Measurements from ENCODE around the gene ELL2.

The ELL2 gene

GRCh38 chr5:95996904-95997723 lies 35.5 kb upstream of the ELL2 start:
- FAIRE-seq: no peak
- no peak for TF ChIP-seq POU2F2 (IDR thresholded peaks at IDR 0.05; ENCODE audit: low read depth, low read length)
- TF ChIP-seq PAX5 (IDR thresholded peaks at IDR 0.05; ENCODE audit: insufficient read depth, low read length, severe bottlenecking): no peak
- no peak for TF ChIP-seq TAF1 (IDR thresholded peaks at IDR 0.05; ENCODE audit: low read depth, low read length)
- no peak for TF ChIP-seq SPI1 (IDR thresholded peaks at IDR 0.05; ENCODE audit: low read depth, low read length)
- no peak for TF ChIP-seq POLR2AphosphoS5 (IDR thresholded peaks at IDR 0.05; ENCODE audit: low read depth, low read length)
- TF ChIP-seq POLR2A (IDR thresholded peaks at IDR 0.05; ENCODE audit: low read depth, low read length): no peak
- DNase-seq (ENCODE audit: insufficient read length, low spot score): no peak

- no peak for TF ChIP-seq SPI1 (IDR thresholded peaks at IDR 0.05; ENCODE audit: low read depth, low read length)
- TF ChIP-seq PAX5 (IDR thresholded peaks at IDR 0.05; ENCODE audit: insufficient read depth, low read length, severe bottlenecking): no peak
- no peak for TF ChIP-seq TAF1 (IDR thresholded peaks at IDR 0.05; ENCODE audit: low read depth, low read length)
- no peak for TF ChIP-seq POLR2A (IDR thresholded peaks at IDR 0.05; ENCODE audit: low read depth, low read length)
- no peak for TF ChIP-seq POLR2AphosphoS5 (IDR thresholded peaks at IDR 0.05; ENCODE audit: low read depth, low read length)
- TF ChIP-seq POU2F2 (IDR thresholded peaks at IDR 0.05; ENCODE audit: low read depth, low read length): no peak
- no peak for DNase-seq (ENCODE audit: insufficient read length, low spot score)
- FAIRE-seq: no peak
Observed at GRCh38 chr5:95995962-95996489, 34.4 kb upstream of the ELL2 start.

GRCh38 chr5:95993776-95994175 lies 32.1 kb upstream of the ELL2 start:
- FAIRE-seq: no peak
- TF ChIP-seq POU2F2 (IDR thresholded peaks at IDR 0.05; ENCODE audit: low read depth, low read length) (no peak), TAF1 (IDR thresholded peaks at IDR 0.05; ENCODE audit: low read depth, low read length) (no peak), SPI1 (IDR thresholded peaks at IDR 0.05; ENCODE audit: low read depth, low read length) (no peak), POLR2AphosphoS5 (IDR thresholded peaks at IDR 0.05; ENCODE audit: low read depth, low read length) (no peak), PAX5 (IDR thresholded peaks at IDR 0.05; ENCODE audit: insufficient read depth, low read length, severe bottlenecking) (no peak), POLR2A (IDR thresholded peaks at IDR 0.05; ENCODE audit: low read depth, low read length) (no peak)
- no peak for DNase-seq (ENCODE audit: insufficient read length, low spot score)

- no peak for DNase-seq (ENCODE audit: insufficient read length, low spot score)
- no peak for FAIRE-seq
Observed at GRCh38 chr5:95993266-95993665, 31.6 kb upstream of the ELL2 start.

GRCh38 chr5:95989283-95990048 lies 27.8 kb upstream of the ELL2 start:
- DNase-seq (ENCODE audit: insufficient read length, low spot score): no peak

More at GRCh38 chr5:95993266-95993665, 31.6 kb upstream of the ELL2 start:
- no peak for TF ChIP-seq SPI1 (IDR thresholded peaks at IDR 0.05; ENCODE audit: low read depth, low read length)
- TF ChIP-seq POU2F2 (IDR thresholded peaks at IDR 0.05; ENCODE audit: low read depth, low read length): no peak
- no peak for TF ChIP-seq TAF1 (IDR thresholded peaks at IDR 0.05; ENCODE audit: low read depth, low read length)
- TF ChIP-seq POLR2AphosphoS5 (IDR thresholded peaks at IDR 0.05; ENCODE audit: low read depth, low read length): no peak
- no peak for TF ChIP-seq POLR2A (IDR thresholded peaks at IDR 0.05; ENCODE audit: low read depth, low read length)
- TF ChIP-seq PAX5 (IDR thresholded peaks at IDR 0.05; ENCODE audit: insufficient read depth, low read length, severe bottlenecking): no peak

GRCh38 chr5:95988877-95989276 lies 27.2 kb upstream of the ELL2 start:
- FAIRE-seq: no peak
- no peak for DNase-seq (ENCODE audit: insufficient read length, low spot score)
- TF ChIP-seq POU2F2 (IDR thresholded peaks at IDR 0.05; ENCODE audit: low read depth, low read length): no peak
- no peak for TF ChIP-seq PAX5 (IDR thresholded peaks at IDR 0.05; ENCODE audit: insufficient read depth, low read length, severe bottlenecking)

More at GRCh38 chr5:95989283-95990048, 27.8 kb upstream of the ELL2 start:
- FAIRE-seq: no peak
- TF ChIP-seq POLR2A (IDR thresholded peaks at IDR 0.05; ENCODE audit: low read depth, low read length) (no peak), PAX5 (IDR thresholded peaks at IDR 0.05; ENCODE audit: insufficient read depth, low read length, severe bottlenecking) (no peak), POLR2AphosphoS5 (IDR thresholded peaks at IDR 0.05; ENCODE audit: low read depth, low read length) (no peak), SPI1 (IDR thresholded peaks at IDR 0.05; ENCODE audit: low read depth, low read length) (no peak), POU2F2 (IDR thresholded peaks at IDR 0.05; ENCODE audit: low read depth, low read length) (no peak), TAF1 (IDR thresholded peaks at IDR 0.05; ENCODE audit: low read depth, low read length) (no peak)

- DNase-seq (ENCODE audit: insufficient read length, low spot score) (no peak), FAIRE-seq (no peak)
- TF ChIP-seq PAX5 (IDR thresholded peaks at IDR 0.05; ENCODE audit: insufficient read depth, low read length, severe bottlenecking): no peak
- no peak for TF ChIP-seq SPI1 (IDR thresholded peaks at IDR 0.05; ENCODE audit: low read depth, low read length)
- TF ChIP-seq POLR2AphosphoS5 (IDR thresholded peaks at IDR 0.05; ENCODE audit: low read depth, low read length): no peak
- TF ChIP-seq POLR2A (IDR thresholded peaks at IDR 0.05; ENCODE audit: low read depth, low read length): no peak
- no peak for TF ChIP-seq TAF1 (IDR thresholded peaks at IDR 0.05; ENCODE audit: low read depth, low read length)
- TF ChIP-seq POU2F2 (IDR thresholded peaks at IDR 0.05; ENCODE audit: low read depth, low read length): no peak
Observed at GRCh38 chr5:95988094-95988493, 26.4 kb upstream of the ELL2 start.

- FAIRE-seq: no peak
- no peak for DNase-seq (ENCODE audit: insufficient read length, low spot score)
- TF ChIP-seq PAX5 (IDR thresholded peaks at IDR 0.05; ENCODE audit: insufficient read depth, low read length, severe bottlenecking) (no peak), TAF1 (IDR thresholded peaks at IDR 0.05; ENCODE audit: low read depth, low read length) (no peak)
Observed at GRCh38 chr5:95986937-95987520, 25.4 kb upstream of the ELL2 start.

GRCh38 chr5:95986001-95986400 lies 24.4 kb upstream of the ELL2 start:
- DNase-seq (ENCODE audit: insufficient read length, low spot score) (no peak), FAIRE-seq (no peak)
- no peak for TF ChIP-seq SPI1 (IDR thresholded peaks at IDR 0.05; ENCODE audit: low read depth, low read length)
- TF ChIP-seq POLR2AphosphoS5 (IDR thresholded peaks at IDR 0.05; ENCODE audit: low read depth, low read length): no peak
- no peak for TF ChIP-seq POU2F2 (IDR thresholded peaks at IDR 0.05; ENCODE audit: low read depth, low read length)
- TF ChIP-seq PAX5 (IDR thresholded peaks at IDR 0.05; ENCODE audit: insufficient read depth, low read length, severe bottlenecking): no peak
- TF ChIP-seq POLR2A (IDR thresholded peaks at IDR 0.05; ENCODE audit: low read depth, low read length): no peak
- no peak for TF ChIP-seq TAF1 (IDR thresholded peaks at IDR 0.05; ENCODE audit: low read depth, low read length)
